ENCODE measurements around the gene FMNL2.

The FMNL2 gene

DNA sequence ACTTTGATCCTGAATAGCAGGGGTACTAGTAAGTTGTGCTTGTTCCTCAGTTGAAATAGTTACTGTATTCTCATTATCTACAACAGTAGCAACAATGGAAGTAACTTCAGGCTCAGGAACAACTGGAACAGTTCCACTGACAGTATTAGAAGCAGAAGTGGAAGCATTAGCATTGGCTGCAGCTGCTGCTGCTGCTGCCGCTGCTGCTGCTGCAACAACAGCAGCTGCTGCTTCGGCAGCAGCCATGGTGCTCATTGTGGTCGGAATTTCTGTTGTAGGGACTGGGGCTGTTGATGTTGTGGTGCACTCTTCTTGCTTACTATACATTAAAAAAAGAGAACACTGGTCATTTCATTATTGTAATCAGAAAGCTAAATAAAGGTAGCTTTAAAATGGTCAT is 341.5 kb downstream of the FMNL2 start:
- TF ChIP-seq, protein P1, sequence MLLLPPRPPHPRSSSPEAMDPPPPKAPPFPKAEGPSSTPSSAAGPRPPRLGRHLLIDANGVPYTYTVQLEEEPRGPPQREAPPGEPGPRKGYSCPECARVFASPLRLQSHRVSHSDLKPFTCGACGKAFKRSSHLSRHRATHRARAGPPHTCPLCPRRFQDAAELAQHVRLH (tag by site-specific recombination; IDR thresholded peaks at IDR 0.05), result no peak
- TF ChIP-seq ZNF596 (tag by site-specific recombination; IDR thresholded peaks at IDR 0.05), result no peak
- TF ChIP-seq SALL2 (tag by site-specific recombination; IDR thresholded peaks at IDR 0.05; ENCODE audit: borderline replicate concordance), result no peak
- no peak for TF ChIP-seq ZNF623 (tag by site-specific recombination; IDR thresholded peaks at IDR 0.05)
- no peak for TF ChIP-seq ZEB2 (tag by site-specific recombination; IDR thresholded peaks at IDR 0.05)
- TF ChIP-seq, protein P2, sequence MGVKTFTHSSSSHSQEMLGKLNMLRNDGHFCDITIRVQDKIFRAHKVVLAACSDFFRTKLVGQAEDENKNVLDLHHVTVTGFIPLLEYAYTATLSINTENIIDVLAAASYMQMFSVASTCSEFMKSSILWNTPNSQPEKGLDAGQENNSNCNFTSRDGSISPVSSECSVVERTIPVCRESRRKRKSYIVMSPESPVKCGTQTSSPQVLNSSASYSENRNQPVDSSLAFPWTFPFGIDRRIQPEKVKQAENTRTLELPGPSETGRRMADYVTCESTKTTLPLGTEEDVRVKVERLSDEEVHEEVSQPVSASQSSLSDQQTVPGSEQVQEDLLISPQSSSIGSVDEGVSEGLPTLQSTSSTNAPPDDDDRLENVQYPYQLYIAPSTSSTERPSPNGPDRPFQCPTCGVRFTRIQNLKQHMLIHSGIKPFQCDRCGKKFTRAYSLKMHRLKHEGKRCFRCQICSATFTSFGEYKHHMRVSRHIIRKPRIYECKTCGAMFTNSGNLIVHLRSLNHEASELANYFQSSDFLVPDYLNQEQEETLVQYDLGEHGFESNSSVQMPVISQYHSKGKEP (tag by site-specific recombination; IDR thresholded peaks at IDR 0.05), result no peak
- TF ChIP-seq ZNF184 (tag by site-specific recombination; IDR thresholded peaks at IDR 0.05), result no peak
- TF ChIP-seq KLF7 (tag by site-specific recombination; IDR thresholded peaks at IDR 0.05; ENCODE audit: borderline replicate concordance), result no peak
- no peak for TF ChIP-seq ZNF24 (tag by site-specific recombination; IDR thresholded peaks at IDR 0.05)
- no peak for TF ChIP-seq ZNF843 (tag by site-specific recombination; IDR thresholded peaks at IDR 0.05)
- TF ChIP-seq, protein P3, sequence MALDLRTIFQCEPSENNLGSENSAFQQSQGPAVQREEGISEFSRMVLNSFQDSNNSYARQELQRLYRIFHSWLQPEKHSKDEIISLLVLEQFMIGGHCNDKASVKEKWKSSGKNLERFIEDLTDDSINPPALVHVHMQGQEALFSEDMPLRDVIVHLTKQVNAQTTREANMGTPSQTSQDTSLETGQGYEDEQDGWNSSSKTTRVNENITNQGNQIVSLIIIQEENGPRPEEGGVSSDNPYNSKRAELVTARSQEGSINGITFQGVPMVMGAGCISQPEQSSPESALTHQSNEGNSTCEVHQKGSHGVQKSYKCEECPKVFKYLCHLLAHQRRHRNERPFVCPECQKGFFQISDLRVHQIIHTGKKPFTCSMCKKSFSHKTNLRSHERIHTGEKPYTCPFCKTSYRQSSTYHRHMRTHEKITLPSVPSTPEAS (tag by site-specific recombination; IDR thresholded peaks at IDR 0.05), result no peak
- TF ChIP-seq, protein P4, sequence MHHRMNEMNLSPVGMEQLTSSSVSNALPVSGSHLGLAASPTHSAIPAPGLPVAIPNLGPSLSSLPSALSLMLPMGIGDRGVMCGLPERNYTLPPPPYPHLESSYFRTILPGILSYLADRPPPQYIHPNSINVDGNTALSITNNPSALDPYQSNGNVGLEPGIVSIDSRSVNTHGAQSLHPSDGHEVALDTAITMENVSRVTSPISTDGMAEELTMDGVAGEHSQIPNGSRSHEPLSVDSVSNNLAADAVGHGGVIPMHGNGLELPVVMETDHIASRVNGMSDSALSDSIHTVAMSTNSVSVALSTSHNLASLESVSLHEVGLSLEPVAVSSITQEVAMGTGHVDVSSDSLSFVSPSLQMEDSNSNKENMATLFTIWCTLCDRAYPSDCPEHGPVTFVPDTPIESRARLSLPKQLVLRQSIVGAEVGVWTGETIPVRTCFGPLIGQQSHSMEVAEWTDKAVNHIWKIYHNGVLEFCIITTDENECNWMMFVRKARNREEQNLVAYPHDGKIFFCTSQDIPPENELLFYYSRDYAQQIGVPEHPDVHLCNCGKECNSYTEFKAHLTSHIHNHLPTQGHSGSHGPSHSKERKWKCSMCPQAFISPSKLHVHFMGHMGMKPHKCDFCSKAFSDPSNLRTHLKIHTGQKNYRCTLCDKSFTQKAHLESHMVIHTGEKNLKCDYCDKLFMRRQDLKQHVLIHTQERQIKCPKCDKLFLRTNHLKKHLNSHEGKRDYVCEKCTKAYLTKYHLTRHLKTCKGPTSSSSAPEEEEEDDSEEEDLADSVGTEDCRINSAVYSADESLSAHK (tag by site-specific recombination; IDR thresholded peaks at IDR 0.05), result no peak
- H3K36me3 ChIP-seq (ENCODE audit: control insufficient read depth in 2 of 2, insufficient read depth in 1 of 2, low read length in 2 of 2), result peaks cover 85 to 92% of the 10 kb centered on the region in 2 experiments
- ChIA-PET CTCF (interaction anchor here (1.2 kb wide), 1 partner anchor 8 kb away, joined by 3 read pairs; no protein-coding TSS in a partner anchor), POLR2A (no interaction called here)
- no peak overlapping the region for H3K27ac ChIP-seq (ENCODE audit: extremely low read depth, low read depth, low read length)
- no peaks in the 10 kb centered on the region for H3K4me1 ChIP-seq (ENCODE audit: control insufficient read depth, insufficient read depth, low read length)
- no peak overlapping the region for H3K4me3 ChIP-seq (ENCODE audit: low read depth, low read length)
- H3K9me3 ChIP-seq (ENCODE audit: control insufficient read depth, insufficient read depth, low read depth, low read length), result no peaks in the 10 kb centered on the region

DNA sequence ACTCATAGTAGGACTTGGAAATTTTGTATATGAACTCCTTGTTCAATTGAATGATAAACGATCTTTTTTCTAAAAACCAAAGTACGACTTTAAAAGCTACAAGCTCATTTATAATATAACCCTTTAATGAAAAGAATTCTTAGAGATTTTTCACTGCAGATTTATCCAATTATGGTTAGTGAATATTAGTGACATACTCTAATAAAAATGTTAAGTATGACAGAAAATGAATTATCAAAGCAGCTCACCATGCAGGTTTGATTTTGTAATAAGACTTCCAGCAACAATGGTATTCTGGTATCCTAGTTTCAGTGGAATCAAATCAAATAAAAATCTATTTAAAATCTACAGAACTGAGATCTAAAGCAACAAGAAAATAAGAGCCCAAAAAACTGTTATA is 343.8 kb downstream of the FMNL2 start:
- Histone ChIP-seq H3K4me3 (ENCODE audit: low read depth, low read length) (no peak overlapping the region), H3K4me1 (ENCODE audit: control insufficient read depth, insufficient read depth, low read length) (no peaks in the 10 kb centered on the region), H3K27ac (ENCODE audit: extremely low read depth, low read depth, low read length) (no peak overlapping the region), H3K9me3 (ENCODE audit: control insufficient read depth, insufficient read depth, low read depth, low read length) (no peaks in the 10 kb centered on the region), H3K36me3 (ENCODE audit: control insufficient read depth in 2 of 2, insufficient read depth in 1 of 2, low read length in 2 of 2) (peaks cover 62 to 85% of the 10 kb centered on the region in 2 experiments)
- CTCF ChIA-PET, result no interaction called here
- POLR2A ChIA-PET, result no interaction called here
- TF ChIP-seq KLF7 (tag by site-specific recombination; IDR thresholded peaks at IDR 0.05; ENCODE audit: borderline replicate concordance) (no peak), ZXDB (tag by site-specific recombination; IDR thresholded peaks at IDR 0.05) (no peak), ZNF701 (tag by site-specific recombination; IDR thresholded peaks at IDR 0.05) (no peak), PRDM6 (tag by site-specific recombination; IDR thresholded peaks at IDR 0.05) (no peak), ZNF660 (tag by site-specific recombination; IDR thresholded peaks at IDR 0.05) (no peak)
- TF ChIP-seq, protein P2 (tag by site-specific recombination; IDR thresholded peaks at IDR 0.05), result no peak

Measured in HEK293 (cell line).